Embryonic facial prominence (tissue), 1 donor: ENCODE data around the gene PPP3CB.

Experiments
- DNase-seq: peaks from one replicate; pipeline ENCODE4 v3.0.0-alpha.2; 2016; ENCODE audit errors: extremely low spot score

The PPP3CB gene

GRCh38 chr10:73495884-73496674 lies at the start of gene PPP3CB:
Gene PPP3CB, minus strand, starts transcription at chr10:73496024. Its CDS starts 135 bp downstream, at chr10:73495889.
- peak; percentile 89 for DNase-seq

- no peak for DNase-seq
These were observed 49.5 kb upstream of the PPP3CB start for GRCh38 chr10:73545357-73545756.

GRCh38 chr10:73537709-73538108 lies 41.9 kb upstream of the PPP3CB start:
- DNase-seq: no peak

GRCh38 chr10:73537288-73537687 lies 41.5 kb upstream of the PPP3CB start:
- DNase-seq: no peak

GRCh38 chr10:73534857-73535256 lies 39.0 kb upstream of the PPP3CB start:
- no peak for DNase-seq

- DNase-seq: peak; percentile 81
These were observed 33.4 kb upstream of the PPP3CB start for GRCh38 chr10:73529089-73529832.

GRCh38 chr10:73522263-73522662 lies 26.4 kb upstream of the PPP3CB start:
- DNase-seq: no peak

- DNase-seq: no peak
These were observed 23.5 kb upstream of the PPP3CB start for GRCh38 chr10:73519336-73519735.

GRCh38 chr10:73517166-73517888 lies 21.5 kb upstream of the PPP3CB start:
- DNase-seq: no peak

GRCh38 chr10:73512207-73512743 lies 16.5 kb upstream of the PPP3CB start:
- DNase-seq: no peak

- no peak for DNase-seq
These were observed 13.9 kb upstream of the PPP3CB start for GRCh38 chr10:73509695-73510094.

GRCh38 chr10:73506491-73506890 lies 10.7 kb upstream of the PPP3CB start:
- no peak for DNase-seq

- no peak for DNase-seq
These were observed 10.2 kb upstream of the PPP3CB start for GRCh38 chr10:73506074-73506473.

GRCh38 chr10:73503037-73503436 lies 7.2 kb upstream of the PPP3CB start:
- no peak for DNase-seq

GRCh38 chr10:73501651-73502050 lies 5.8 kb upstream of the PPP3CB start:
- no peak for DNase-seq

GRCh38 chr10:73497623-73498022 lies 1.8 kb upstream of the PPP3CB start:
- no peak for DNase-seq

GRCh38 chr10:73495226-73495883 lies 469 bp downstream of the PPP3CB start:
- DNase-seq: peak; percentile 11

- no peak for DNase-seq
These were observed 973 bp downstream of the PPP3CB start for GRCh38 chr10:73494877-73495225.

- no peak for DNase-seq
These were observed 1.6 kb downstream of the PPP3CB start for GRCh38 chr10:73494213-73494612.

- no peak for DNase-seq
These were observed 2.0 kb downstream of the PPP3CB start for GRCh38 chr10:73493781-73494180.

GRCh38 chr10:73486601-73487000 lies 9.2 kb downstream of the PPP3CB start:
- DNase-seq: no peak

GRCh38 chr10:73485320-73485719 lies 10.5 kb downstream of the PPP3CB start:
- DNase-seq: no peak
